ENCODE measurements around the gene USP37.

- no peak for TF ChIP-seq CREB5 (CRISPR knock-in tag; IDR thresholded peaks at IDR 0.05; ENCODE audit: low read depth)
- no peak for TF ChIP-seq CSRNP3 (CRISPR knock-in tag; IDR thresholded peaks at IDR 0.05)
- TF ChIP-seq ZNF8 (CRISPR knock-in tag; IDR thresholded peaks at IDR 0.05), result no peak
Observed at GRCh38 chr2:218404351-218405085, 163.6 kb downstream of the USP37 start.

Measured in SK-N-SH treated with all-trans-retinoic acid at 6 μM for 48 hours (cell line).